ENCODE data around the gene IGLL5.

GRCh38 chr22:22927196-22927887 is 39.7 kb downstream of the IGLL5 start:
- TF ChIP-seq CTCF (optimal IDR thresholded peaks at IDR 0.05 in 1 of 3, IDR thresholded peaks at IDR 0.05 in 1 of 3, conservative IDR thresholded peaks at IDR 0.05 in 1 of 3; ENCODE audit: extremely low read depth in 1 of 3, insufficient read depth in 2 of 3, low read length in 3 of 3), result no peak
- TF ChIP-seq EZH2 (IDR thresholded peaks at IDR 0.05; ENCODE audit: low read length), result no peak
